Skeletal muscle cell (primary cell): ENCODE data around the gene OAS2.

Experiments used
- DNase-seq: peaks from one replicate; pipeline ENCODE4 v3.0.0-alpha.2; 2010; ENCODE audit warnings: low read depth
- H3K4me3 ChIP-seq: 2 replicates; pipeline ENCODE4 v1.5.1; 2011; ENCODE audit warnings: low read depth, mild to moderate bottlenecking, control low read depth, low read length, moderate library complexity

The OAS2 gene, protein sequence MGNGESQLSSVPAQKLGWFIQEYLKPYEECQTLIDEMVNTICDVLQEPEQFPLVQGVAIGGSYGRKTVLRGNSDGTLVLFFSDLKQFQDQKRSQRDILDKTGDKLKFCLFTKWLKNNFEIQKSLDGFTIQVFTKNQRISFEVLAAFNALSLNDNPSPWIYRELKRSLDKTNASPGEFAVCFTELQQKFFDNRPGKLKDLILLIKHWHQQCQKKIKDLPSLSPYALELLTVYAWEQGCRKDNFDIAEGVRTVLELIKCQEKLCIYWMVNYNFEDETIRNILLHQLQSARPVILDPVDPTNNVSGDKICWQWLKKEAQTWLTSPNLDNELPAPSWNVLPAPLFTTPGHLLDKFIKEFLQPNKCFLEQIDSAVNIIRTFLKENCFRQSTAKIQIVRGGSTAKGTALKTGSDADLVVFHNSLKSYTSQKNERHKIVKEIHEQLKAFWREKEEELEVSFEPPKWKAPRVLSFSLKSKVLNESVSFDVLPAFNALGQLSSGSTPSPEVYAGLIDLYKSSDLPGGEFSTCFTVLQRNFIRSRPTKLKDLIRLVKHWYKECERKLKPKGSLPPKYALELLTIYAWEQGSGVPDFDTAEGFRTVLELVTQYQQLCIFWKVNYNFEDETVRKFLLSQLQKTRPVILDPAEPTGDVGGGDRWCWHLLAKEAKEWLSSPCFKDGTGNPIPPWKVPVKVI

DNA sequence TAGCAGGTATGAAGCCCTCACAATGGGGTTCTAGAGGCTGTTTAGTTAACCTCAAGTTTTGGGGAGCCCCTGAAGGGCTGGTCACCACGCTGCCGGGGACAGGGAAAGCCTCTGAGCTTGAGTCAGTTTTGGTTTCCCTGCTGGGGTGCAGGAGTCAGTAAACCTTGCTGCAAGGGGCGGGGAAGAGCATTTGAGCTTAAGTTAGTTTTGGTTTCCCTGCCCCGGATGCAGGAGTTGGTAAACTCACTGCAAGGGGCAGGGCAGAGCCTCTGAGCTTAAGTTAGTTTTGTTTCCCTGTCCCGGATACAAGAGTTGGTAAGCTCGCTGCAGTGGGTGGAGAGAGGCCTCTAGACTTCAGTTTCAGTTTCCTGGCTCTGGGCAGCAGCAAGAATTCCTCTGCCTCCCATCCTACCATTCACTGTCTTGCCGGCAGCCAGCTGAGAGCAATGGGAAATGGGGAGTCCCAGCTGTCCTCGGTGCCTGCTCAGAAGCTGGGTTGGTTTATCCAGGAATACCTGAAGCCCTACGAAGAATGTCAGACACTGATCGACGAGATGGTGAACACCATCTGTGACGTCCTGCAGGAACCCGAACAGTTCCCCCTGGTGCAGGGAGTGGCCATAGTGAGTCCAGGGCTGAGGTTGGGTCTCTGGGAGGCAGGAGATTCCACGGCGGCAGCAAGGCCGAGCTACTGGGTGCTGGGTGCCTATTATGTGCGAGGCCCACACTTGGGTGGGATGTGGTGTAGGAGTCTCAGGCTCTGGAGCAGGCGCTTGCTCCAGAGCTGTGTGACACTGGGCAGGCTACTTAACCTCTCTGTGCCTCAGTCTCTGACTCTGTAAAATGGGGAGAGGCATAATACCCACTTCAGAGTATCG is at the start of gene OAS2:
TSS of gene OAS2 (plus strand) at position 357 of the 878 bp plus-strand sequence. CDS start at position 447, 90 bp downstream.
- DNase-seq, result no peak
- peak within 1 kb of the TSS; percentile 5 for H3K4me3 ChIP-seq

DNA sequence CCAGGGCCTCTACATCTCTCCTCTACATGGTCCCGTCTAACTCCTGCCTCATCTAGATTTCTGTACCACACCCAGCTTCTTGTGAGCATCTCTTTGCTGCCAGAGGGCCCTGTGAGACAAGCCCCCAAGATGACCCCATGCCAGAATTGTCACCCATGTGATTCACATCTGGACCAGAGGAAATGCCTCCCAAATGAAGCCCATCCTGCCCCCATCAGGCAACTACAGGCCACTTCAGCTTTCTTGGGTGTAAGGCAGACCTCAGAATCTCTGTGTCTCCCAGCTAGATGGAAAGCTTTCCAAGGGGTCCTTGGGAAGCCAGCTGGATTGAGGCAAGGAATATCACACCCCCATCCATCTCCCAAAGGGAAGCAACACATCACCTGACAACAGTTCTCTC is 49.3 kb upstream of the OAS2 start:
- H3K4me3 ChIP-seq, result no peak overlapping the region
- no peak for DNase-seq

DNA sequence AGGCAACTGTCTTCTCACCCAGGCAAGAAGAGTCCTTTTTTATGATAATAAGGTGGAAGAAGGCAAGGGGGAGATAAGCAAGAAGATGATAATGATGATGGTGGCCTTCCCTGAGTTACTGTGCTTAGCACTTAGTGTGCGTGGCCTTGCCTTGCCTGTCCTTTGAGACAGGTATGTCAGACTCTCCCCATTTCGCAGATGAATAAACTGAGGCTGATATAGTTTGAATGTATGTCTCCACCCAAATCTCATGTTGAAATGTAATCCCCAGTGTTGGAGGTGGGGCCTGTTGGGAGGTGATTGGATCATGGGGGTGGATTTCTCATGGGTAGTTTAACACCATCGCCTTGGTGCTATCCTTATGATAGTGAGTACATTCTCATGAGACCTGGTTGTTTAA is 48.6 kb upstream of the OAS2 start:
- no peak for DNase-seq
- no peak overlapping the region for H3K4me3 ChIP-seq

DNA sequence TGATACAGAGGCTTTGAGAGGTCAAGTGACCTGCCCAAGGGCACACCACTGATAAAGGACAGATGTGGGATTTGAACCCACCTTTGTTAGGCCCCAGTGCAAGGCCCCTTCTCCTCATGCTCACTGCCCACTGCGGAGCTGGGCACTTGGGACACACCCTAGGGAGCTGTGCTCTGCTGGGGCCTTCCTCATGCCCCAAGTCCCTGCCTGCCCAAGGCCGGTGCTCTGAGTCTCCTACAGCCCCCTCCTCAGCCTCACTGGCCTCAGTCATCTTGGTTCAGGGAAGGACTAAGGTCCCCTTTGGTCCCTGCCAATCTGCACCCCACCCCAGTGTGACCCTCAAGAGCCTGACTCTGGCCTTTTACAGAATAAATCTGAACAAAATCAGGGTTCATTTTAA is 48.0 kb upstream of the OAS2 start:
- DNase-seq, result no peak
- H3K4me3 ChIP-seq, result no peak overlapping the region

DNA sequence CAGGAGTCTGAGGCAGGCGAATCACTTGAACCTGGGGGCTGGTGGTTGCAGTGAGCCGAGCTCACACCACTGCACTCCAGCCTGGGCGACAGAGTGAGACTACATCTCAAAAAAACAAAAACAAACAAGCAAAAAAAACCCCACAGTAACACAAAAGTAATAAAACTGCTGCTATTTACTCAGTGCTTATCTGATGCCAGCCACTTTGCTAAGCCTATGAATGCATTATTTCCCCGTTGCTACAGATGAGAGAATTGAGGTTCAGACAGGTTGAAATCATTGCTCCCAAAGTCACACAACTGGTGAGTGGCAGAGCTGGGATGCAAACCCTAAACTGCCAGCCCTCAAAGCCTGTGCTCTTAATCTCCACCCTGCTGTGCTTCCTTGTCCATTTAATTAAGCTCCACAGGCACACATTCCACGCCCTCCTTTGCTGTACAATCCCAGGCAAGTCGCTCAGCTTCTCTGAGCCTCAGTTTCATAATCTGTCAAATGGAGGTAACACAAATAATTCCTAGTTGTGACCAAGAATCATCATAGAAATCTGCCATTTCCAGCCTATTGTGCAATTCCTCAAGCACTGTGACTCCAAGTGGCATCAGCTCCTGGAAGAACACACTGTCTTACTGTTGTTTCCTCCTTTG is 45.7 kb upstream of the OAS2 start:
- no peak overlapping the region for H3K4me3 ChIP-seq
- no peak for DNase-seq

DNA sequence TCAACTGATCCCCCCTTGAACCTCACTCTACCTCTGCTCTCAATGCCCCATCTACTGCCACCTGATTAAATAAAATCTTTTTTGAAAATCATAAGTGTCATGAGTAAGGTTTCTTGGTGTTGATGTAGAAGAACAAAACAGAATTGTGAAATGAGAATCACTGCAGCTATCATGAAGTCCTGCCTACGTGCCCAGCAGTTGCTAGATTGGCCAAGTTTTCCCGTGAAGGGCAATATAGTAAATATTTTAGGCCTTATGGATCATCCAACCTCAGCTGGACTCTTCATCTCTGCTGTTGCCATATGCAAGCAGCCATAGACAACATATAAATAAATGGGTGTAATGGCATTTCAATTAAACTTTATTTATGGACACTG is 45.2 kb upstream of the OAS2 start:
- DNase-seq, result no peak
- no peak overlapping the region for H3K4me3 ChIP-seq

DNA sequence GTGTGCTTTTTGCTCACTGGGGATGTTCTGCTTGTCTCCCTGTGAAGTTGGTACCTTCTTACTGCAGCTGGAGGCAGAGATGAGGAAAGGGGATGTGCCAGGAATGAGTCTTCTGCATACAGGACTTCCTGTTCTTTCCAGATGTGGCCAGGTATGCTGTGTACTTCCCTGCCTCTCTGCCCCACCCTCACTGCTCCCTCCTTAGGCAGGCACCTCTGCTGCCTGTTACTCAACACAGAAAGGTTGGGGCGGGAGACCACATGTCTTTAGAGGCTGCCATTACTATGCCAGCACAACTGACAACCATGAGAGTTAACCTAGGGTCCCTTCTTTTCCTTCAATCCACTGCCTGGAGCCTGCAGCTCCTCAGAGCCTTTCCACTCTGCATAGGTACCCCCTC is 42.1 kb upstream of the OAS2 start:
- DNase-seq, result no peak
- no peak overlapping the region for H3K4me3 ChIP-seq

DNA sequence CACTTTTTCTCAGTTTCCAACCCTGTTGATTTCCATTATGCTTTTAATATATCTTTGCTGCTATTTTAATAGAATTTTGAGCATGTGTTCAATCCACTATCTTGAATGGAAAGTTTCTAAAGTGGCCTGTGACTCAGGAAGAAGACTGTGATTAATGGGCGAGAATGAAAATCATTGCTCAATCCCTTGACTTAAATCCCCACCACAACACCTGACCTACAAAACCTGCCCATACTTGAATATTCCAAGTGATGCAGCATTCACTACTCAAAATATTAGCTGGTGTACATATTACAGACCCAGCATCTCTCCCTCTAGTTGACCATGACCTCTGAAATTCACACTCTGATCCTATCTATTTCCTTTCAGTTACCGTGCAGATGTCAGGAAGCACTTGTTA is 41.4 kb upstream of the OAS2 start:
- H3K4me3 ChIP-seq, result no peak overlapping the region
- no peak for DNase-seq

DNA sequence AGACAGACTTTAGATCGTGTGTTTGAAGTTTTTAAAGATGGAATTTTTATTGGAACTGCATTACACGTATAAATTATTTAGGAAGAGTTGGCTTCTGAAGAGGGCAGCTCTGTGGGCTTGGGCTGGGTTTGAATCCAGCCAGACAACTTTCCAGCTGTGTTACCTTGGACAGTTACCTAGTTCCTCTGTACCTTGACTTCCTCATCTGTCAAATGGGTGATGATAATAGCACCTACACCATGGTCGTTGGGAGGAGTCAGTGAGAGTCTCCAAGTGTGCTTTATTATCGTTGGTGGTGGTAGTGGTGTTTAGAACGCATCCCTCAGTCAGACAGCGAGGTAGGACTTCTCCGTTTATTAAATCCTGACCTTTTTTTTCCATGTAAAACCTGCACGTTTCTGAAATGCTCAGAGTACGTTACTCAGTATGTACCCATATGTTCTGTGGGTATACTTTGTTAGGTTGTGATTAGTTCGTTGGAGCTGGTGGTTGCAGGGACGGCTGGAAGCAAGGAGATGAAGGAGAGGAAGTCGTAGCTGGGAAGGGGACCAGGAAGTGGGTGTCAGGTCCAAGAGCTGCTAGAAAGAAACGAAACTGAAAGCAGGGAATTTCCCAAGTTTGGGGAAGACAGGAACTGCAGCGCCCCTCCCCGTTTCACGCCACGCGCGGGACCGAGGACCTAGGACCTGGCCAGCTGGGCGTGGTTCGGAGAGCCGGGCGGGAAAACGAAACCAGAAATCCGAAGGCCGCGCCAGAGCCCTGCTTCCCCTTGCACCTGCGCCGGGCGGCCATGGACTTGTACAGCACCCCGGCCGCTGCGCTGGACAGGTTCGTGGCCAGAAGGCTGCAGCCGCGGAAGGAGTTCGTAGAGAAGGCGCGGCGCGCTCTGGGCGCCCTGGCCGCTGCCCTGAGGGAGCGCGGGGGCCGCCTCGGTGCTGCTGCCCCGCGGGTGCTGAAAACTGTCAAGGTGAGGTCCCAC is 40.3 kb upstream of the OAS2 start, which contains the start of gene OAS3:
TSS of gene OAS3 (plus strand) at position 734 of the 979 bp plus-strand sequence. CDS start at position 791, 57 bp downstream.
- peak within 1 kb of the TSS; percentile 65 for H3K4me3 ChIP-seq
- peak; percentile 23 for DNase-seq

DNA sequence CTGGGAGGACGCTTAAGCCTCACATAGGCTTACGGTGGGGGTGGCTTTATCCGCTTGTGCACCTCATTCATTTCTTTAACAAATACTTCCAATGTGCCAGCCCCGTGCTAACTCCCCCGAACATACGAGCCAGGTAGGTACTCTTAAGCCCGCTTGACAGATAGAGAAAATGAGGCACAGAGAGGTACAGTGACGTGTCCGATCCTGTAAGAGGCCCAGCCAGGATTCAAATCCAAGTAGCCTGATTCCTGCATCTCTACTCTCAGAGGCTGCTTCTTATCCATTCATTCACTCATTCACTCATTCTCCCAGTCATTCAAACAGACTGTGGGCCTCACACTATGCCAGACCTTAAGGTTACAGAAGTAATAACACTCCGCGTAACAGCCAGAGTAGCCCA is 39.6 kb upstream of the OAS2 start:
- peak overlapping the region; percentile 65 for H3K4me3 ChIP-seq
- DNase-seq, result no peak

DNA sequence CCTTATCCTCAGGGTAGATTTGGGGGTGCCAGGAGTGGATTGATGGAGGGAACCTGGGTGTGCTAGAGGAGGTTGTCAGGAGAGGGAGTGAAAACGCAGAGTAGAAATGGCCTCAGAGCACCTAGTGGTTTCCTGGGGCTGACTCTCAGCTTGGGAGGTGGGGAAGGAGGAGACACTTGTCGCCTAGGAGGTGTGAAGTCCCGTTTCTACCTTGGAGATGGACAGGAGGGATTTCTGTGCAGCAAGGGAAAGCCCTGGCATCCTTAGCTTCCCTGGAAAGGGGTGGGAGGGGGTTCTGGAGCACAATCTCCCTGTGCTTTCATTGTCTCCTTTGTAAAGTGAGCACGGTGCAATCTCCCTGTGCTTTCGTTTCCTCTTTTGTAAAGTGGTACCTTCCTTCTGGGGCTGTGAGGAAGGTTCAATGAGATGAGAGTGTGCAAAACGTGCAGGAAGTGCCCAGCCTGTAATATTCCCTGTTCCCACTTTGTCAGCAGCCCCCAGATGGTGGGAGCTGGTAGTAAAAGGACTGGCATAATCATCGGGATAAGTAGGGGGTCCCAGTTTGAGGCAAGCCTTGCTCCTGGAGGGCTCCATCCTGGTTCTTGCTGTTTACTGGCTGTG is 38.4 kb upstream of the OAS2 start:
- DNase-seq, result no peak
- no peak overlapping the region for H3K4me3 ChIP-seq

DNA sequence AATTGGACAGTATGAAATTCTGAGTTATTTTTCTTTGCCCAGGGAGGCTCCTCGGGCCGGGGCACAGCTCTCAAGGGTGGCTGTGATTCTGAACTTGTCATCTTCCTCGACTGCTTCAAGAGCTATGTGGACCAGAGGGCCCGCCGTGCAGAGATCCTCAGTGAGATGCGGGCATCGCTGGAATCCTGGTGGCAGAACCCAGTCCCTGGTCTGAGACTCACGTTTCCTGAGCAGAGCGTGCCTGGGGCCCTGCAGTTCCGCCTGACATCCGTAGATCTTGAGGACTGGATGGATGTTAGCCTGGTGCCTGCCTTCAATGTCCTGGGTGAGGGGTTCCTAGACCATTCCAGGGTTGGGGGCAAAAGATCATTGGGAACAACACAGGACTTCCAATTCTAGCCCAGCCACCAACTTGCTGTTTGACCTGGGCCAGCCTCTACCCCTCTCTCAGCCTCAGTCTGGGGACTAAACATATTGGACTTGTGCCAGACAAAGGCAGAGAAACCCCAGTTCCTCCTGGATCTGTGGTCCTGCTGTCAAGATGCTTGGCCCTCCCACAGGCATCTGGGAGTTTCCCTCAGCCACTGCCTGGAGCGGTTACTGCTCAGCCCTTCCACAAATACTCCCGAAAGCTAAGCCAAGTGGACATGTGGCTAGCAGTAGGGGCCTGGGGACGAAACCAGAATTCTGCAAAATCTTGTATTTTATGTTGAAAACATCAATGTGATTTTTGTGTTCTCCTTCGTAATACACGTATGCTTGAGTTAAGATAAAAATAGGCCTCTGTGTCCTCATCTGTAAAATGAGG is 36.6 kb upstream of the OAS2 start:
- H3K4me3 ChIP-seq, result no peak overlapping the region
- DNase-seq, result no peak

DNA sequence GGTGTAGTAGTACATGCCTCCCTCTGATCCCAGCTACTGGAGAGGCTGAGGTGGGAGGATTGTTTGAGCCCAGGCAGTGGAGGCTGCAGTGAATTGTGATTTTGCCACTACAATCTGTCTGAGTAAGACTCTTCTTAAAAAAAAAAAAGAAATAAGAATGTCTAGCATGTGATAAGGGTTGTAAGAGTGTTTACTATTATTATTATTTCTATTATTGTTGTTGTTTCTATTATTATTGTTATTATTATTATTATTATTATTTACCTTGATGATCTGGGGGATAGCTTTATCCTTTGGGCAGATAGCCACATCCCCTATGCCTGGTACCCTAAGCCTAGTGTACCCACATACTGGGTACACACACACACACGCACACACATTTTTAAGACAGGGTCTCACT is 35.7 kb upstream of the OAS2 start:
- no peak for DNase-seq
- no peak overlapping the region for H3K4me3 ChIP-seq

DNA sequence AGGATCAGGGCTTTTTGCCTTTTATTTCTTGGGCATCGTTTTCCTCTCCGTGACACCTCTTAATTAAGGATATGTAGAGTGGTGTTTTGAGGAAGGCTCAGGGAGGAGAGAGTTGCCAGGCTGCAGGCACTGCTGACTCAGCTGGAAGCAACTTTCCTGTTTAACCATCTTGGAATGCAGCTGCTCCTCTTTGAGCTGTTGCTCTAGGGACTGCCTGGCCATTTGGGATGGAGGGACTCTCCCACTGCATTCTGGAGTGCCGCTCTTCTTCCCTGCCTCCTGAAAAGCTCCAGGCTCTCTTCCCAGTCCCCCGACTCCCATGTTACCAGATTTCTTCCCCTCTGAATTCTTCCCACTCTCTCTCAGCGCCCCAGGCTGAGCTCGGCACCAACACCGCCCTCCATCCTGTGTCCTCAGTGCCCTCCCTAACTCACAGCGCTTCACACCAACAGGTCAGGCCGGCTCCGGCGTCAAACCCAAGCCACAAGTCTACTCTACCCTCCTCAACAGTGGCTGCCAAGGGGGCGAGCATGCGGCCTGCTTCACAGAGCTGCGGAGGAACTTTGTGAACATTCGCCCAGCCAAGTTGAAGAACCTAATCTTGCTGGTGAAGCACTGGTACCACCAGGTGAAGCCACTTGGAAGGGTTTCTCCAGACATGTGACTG is 34.2 kb upstream of the OAS2 start:
- no peak for DNase-seq
- no peak overlapping the region for H3K4me3 ChIP-seq

DNA sequence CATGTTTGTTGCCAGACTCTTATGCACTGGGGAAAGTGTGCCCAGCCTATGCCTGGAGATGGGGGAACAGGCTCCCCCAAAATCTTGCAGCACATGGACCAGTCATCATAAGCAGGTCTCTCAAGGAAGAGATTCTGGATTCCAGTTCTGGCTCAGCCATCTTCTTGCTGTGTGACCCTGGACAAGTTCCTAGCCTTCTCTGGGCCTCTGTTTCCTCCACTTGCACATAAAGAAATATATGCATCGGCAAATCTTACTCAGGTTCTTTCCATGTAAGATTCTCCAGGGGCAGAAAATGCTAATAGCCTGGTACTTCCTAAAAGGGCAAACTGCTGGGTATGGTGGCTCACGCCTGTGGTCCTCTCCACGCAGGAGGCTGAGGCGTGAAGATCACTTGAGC is 32.8 kb upstream of the OAS2 start:
- no peak overlapping the region for H3K4me3 ChIP-seq
- no peak for DNase-seq

DNA sequence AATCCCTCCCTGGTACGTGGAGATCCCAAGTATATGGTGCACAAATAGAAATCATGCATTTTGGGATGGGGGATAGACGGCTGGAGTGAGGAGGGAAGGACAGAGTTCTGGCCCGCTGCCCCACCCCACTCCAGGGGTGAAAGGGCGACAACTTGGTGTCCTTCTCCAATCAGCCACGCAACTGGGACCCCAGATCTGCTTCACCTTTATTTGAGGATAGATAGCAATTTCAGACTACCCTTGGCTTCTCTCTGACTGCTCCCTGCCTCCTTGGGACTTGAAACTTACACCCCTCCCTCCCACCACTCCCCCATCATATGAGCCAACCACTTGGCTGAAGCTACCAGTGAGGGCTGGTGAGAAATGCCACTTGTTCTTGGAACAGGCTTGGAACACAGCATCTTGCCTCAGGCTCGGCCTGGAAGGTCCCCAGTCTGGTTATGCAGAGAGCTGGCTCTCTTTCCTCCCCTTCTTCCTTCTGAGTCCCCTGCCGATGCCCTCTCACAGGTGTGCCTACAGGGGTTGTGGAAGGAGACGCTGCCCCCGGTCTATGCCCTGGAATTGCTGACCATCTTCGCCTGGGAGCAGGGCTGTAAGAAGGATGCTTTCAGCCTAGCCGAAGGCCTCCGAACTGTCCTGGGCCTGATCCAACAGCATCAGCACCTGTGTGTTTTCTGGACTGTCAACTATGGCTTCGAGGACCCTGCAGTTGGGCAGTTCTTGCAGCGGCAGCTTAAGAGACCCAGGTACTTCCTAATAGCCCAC is 31.9 kb upstream of the OAS2 start:
- H3K4me3 ChIP-seq, result no peak overlapping the region
- DNase-seq, result no peak
